Uterus (tissue), 2 donors: ENCODE results near the gene USP32.

Source experiments
- CTCF ChIP-seq, 4 experiments: fragments of 200-600 bp in 2 of 4; fragments of 450-650 bp in 2 of 4; sonication (generic) in 2 of 4; IDR thresholded peaks; one replicate each; pipeline ENCODE4 v1.5.1; 2016 to 2019; ENCODE audit warnings: antibody characterized with exemption in 4 of 4, mild to moderate bottlenecking in 2 of 4, moderate library complexity in 1 of 4
- POLR2A ChIP-seq, 2 donors: fragments of 450-650 bp; IDR thresholded peaks; one replicate each; pipeline ENCODE4 v1.6.1; 2016; ENCODE audit warnings: antibody characterized with exemption in 2 of 2, mild to moderate bottlenecking in 1 of 2, moderate library complexity in 1 of 2

- no peak for TF ChIP-seq POLR2A (IDR thresholded peaks at IDR 0.05)
- no peak for TF ChIP-seq CTCF (IDR thresholded peaks at IDR 0.05)
These were observed 245.7 kb downstream of the USP32 start for GRCh38 chr17:60146206-60146605.
